Measurements from ENCODE around the gene PEDS1. TPM values are rescaled to one million over a fixed set of nuclear protein-coding genes. Genes with fewer than 3 reads are reported as not detected.
"Not testable (repeated sequence)": the region's sequence is repeated elsewhere in the genome, so short reads cannot be mapped to it uniquely, and the experiment has no call there.

Gene PEDS1
- total RNA-seq, 1 experiment from 2014 or later, result 61.9 TPM

DNA sequence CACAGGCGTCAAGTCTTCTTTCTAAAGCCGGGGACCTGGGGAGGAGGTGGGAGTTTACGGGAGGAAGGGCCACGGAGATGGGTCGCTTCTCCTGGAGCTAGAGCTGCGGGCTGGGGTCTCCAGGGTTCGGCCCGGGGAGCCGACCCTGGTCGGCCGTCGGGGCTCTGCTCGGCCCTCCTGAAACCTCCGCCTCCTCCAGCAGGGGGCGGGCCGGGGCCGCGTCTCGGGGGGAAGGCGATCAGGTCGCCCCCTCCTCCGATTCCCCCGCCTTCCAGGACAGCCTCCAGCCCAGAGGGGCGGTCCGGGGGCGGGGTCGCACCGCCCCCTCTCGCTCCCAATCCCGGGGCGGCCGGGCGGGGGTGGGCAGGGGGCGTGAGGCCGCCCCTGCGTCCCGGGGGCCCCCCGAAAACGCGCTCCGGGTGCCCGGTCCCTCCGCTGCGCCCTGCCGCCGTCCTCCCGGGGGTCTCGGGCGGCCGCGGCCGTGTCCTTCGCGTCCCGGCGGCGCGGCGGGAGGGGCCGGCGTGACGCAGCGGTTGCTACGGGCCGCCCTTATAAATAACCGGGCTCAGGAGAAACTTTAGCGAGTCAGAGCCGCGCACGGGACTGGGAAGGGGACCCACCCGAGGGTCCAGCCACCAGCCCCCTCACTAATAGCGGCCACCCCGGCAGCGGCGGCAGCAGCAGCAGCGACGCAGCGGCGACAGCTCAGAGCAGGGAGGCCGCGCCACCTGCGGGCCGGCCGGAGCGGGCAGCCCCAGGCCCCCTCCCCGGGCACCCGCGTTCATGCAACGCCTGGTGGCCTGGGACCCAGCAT lies 36.9 kb upstream of the PEDS1 start, which contains the start of gene CEBPB:
CEBPB (plus strand) TSS at position 580 of the 814 bp plus-strand sequence; CDS start at position 784, 204 bp downstream.
- peak; percentile 87 for DNase-seq (ENCODE audit: low read depth)

DNA sequence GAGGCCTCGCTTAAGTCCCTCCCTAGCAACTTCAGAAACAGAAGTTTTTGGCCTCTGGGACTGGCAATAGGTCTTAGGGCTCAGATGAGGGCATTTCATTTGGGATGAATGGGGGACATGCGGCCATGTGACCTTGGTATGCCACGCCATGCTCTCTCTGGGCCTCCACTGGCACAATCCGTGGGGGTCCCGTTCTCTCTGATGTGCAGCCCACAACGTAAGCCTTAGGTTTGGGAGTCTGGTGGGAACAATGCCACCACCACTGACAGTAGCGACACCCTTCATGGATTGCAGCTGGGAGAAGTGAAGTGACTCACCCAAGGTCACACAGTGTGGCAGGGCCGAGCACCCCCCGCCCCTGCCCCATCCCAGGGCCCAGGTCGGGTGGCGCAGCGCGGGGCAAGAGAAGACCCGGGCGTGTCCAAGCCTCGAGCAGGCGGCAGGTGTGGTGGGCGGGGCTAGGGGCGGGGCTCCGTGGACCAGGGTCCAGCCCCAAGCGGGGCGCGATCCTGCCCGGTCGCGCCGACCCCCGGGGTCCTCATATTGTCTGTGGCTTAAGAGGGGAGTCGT lies 36.2 kb upstream of the PEDS1 start:
- DNase-seq (ENCODE audit: low read depth), result peak; percentile 48

DNA sequence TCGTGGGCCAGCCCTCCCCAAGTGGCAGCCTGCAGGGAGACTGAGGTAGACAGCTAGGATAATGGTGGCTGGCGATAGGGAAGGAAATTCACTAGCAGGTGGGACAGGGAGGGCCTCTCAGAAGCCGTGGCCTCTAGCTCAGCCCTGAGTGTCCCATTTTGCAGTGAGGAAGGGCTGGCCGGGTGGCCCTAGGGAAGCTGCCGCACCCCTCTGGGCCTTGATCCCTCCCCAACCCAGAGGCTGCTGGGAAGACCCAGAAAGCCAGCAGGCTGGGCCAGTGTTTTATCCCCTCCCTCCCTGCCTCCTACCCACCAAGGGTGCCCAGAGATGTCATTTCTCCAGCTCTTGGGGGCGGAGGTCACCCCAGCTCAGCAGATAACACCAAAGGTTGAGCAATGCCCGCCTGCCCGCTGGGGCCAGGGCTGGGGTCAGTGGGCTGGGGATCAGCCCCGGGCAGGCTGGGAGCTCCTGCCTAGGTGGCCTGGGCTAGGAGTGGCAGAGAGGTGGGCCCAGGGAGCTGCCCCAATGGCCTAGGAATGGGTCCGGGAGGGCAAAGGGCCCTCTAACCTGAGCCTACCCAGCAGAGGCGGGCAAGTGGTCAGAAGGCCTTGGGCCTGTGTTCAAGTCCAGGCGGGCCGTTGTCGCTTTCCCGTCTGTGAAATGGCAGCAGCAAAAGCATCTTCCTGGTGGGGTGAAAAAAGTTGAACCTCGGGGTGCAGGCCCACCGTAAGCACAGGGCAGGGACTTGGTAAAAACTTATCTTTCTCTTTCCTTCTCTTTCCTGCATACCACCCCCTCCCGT lies 35.6 kb upstream of the PEDS1 start:
- DNase-seq (ENCODE audit: low read depth), result no peak

DNA sequence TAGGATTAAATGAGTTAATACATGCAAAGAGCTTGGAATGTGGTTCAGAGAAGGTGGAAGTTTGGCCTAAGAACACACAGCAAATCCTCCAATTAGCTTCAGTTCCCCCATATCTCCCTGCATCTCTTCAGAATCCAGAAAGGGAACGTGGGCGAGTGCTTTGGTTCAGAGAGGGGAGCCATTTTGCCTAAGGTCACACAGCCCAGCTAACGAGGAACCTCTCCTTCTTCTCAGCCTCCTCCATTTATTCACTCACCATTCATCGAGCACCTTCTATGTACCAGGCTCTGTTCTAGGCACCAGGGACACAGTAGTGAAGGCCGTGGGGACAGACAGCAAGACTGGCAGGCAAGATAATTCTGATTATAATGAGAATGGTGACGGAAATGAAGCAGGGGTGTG lies 34.8 kb upstream of the PEDS1 start:
- no peak for DNase-seq (ENCODE audit: low read depth)

DNA sequence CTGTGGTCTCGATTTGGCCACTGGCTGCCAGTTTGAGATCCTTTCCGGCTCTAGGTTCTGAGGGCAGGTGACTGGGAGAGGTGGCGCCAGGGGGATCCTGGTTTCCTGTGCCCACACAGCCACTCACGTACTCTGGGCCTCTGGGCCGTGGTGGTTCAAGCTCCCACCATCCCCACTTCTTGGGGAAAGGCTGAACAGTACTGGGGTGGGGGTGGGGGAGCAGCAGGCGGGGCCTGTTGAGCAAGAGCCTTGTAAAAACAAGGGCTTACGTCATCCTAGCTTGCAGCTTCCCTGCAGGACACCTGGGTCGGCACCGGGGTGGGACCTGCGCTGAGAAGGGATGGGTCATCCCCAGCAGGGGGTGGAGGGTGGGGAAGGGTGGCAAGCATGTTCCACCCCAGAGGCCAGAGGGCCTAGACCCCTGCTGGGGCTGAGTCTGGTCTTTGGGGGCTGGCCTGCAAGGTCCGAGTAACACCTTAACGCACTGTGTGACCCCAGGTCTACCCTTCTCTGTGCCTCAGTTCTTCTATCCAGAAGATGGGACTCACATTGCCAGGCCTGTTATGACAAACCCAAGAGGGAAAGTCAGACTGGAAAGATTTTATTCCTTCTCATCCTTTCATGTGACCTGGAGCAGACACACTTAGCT lies 34.0 kb upstream of the PEDS1 start:
- peak; percentile 67 for DNase-seq (ENCODE audit: low read depth)

DNA sequence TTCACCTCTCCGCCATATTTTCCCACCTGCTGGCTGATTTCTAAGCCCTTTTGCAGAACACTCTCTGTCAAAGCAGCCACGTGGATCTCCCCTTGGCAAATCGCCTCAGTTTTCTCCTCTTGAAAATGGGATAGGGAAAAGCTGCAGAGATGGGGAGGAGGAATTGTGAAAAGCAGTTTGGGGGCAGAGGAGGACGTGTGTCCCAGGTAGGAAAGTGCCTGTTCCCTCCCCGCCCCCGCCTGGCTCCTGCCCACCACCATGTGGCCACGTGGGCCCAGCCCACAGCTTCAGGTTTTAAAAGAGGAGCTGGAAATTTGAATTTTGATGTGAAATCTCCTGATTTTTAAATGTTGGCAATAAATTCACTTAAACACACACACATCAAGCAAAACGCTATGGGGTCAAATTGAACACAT lies 33.5 kb upstream of the PEDS1 start:
- no peak for DNase-seq (ENCODE audit: low read depth)

DNA sequence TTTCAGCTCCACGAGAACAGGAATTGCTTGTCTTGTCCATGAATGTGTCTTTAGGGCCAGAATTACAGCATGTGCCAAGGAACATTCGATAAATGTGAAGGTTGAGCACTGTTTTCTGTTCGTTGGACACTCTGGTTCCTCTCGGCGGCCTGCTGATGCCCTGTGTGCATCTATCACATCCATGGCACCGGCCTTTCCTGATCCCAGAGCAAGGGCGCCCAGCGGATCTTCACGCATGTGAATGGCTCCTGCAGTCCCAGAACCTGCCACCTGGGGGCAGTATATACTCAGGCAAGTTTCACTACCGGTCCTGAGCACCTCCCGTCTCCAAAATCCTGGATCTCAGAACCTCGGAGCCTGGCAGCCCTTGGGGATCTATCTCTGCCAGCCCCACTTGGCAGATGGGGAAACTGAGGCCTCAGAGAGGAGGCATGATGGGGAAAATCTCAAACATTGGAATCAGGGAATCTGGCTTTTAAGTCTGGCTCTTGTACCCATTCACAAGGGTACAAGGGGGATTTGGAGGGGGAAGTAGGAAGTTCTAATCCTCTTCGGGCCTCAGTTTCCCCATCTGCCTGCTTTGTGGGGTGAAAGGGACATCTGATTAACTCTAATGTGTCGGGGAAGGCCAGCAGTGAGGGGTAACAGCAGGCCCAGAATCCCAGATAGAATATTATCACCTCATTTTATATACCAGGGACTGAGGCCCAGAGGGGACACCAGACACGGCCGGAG lies 32.8 kb upstream of the PEDS1 start:
- DNase-seq (ENCODE audit: low read depth), result peak; percentile 86

DNA sequence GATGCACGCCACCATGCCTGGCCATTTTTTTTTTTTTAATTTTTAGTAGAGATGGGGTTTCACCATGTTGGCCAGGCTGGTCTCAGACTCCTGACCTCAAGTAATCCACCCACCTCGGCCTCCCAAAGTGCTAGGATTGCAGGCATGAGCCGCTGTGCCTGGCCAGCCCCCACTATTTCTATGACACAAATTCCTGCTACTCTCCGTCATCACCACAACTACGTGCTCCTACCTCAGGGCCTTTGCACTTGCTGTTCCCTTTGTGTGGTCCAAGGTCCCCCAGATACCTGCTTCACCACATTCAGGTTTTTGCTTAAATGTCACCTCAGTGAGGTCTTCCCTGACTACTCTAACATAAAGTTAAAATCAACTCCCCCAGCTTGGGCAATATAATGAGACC lies 31.9 kb upstream of the PEDS1 start:
- DNase-seq (ENCODE audit: low read depth), result no peak

DNA sequence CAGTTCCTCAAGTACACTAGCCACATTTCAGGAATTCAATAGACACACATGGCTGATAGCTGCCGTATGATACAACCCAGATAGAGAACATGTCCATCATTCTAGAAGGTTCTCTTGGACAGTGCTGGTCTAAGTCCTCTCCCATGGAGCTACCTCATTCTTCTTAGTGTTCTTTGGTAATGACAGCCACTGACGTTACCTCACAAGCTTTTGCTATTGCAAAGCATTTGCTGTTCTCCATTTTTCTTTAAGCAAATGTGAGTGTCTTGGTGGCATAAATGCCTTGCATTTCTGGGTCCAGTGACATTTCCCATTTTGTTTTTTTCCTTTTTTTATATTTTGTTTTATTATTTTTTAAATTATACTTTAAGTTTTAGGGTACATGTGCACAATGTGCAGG lies 28.8 kb upstream of the PEDS1 start:
- DNase-seq (ENCODE audit: low read depth), result no peak

DNA sequence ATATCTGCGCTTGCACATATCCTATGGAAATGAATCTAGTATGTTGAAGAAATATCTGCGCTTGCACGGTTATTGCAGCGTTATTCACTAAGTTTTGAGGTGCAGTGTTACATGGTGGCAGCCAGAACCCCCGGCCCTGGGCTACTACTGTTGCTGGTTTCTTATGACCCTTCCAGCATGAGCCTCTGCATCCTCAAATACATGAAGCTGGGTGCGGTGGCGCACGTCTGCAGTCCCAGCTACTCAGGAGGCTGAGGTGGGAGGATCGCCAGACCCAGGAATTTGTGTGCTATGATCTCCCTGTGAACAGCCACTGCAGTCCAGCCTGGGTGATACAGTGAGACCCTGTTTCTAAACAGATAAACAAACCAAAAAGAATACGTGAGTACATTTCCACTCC lies 27.8 kb upstream of the PEDS1 start:
- DNase-seq (ENCODE audit: low read depth), result no peak

DNA sequence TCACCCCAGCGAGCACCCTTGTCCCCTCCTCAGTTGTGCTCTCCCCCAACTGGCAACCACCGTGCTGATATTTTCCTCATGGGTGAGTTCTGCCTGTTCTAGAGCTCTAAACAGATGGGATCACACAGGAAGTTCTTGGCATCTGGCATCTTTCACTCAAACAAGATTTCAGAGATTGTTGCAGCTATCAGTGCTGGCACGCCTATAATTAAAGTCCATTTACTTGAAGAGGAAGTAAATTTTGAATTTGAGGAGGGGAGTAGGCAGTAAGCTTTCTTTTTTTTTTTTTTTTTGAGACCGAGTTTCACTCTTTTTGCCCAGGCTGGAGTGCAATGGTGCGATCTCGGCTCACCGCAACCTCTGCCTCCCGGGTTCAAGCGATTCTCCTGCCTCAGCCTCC lies 25.1 kb upstream of the PEDS1 start:
- not testable (repeated sequence) for DNase-seq (ENCODE audit: low read depth)

DNA sequence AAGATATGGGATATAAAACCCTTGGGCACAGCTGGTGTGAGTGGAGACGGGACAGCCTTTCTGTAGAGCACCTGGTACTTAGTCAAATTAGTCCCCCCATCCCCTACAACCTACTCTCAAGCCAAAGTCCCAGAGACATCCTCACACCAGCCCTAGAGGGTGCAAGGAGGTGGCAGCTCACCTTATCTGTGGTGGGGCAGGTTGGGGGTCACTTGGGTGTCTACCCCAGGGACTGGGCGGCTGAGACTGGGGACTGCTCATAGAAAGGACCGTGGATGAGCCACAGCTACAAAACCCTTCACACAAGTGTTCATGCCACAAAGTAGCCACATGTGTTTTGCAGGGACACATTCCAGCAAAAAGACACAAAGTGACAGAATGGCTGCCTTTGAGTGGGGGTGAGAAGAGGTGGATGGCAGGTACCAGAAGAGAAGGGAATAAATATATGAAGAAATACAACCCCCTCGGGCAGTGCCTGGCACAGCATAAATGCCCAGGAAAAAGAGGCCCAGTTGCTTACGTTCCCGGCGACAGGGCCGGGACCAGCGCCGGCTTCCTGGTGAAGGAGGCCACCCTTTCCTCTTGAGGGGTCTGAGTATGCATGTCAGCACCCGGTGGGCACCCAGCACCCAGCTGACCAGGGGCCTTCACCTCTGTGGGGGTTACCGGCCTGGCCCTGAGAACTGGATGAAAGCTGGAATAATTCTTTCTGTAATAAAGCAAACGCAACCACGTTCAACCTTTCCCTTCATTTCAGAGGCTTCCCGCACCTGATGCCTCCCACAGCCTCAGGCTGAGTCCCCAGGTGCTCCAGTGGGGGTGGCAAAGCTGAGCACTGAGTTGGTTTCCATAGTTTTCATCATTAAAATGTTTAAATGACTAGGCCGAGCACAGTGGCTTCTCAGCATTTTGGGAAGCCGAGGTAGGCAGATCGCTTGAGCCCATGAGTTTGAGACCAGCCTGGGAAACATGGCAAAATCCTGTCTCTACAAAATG lies 22.7 kb upstream of the PEDS1 start:
- DNase-seq (ENCODE audit: low read depth), result no peak

DNA sequence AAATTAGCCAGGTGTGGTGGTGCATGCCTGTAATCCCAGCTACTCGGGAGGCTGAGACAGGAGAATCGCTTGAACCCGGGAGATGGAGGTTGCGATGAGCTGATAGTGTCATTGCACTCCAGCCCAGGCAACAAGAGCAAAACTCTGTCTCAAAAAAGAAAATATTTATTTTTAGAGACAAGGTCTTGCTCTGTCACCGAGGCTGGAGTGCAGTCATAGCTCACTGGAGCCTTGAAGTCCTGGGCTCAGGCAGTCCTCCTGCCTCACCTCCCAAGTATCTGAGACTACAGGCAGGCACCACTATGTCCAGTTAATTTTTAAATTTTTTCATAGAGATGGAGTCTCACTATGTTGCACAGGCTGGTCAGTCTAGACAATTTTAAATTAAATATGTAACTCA lies 20.9 kb upstream of the PEDS1 start:
- DNase-seq (ENCODE audit: low read depth), result no peak

DNA sequence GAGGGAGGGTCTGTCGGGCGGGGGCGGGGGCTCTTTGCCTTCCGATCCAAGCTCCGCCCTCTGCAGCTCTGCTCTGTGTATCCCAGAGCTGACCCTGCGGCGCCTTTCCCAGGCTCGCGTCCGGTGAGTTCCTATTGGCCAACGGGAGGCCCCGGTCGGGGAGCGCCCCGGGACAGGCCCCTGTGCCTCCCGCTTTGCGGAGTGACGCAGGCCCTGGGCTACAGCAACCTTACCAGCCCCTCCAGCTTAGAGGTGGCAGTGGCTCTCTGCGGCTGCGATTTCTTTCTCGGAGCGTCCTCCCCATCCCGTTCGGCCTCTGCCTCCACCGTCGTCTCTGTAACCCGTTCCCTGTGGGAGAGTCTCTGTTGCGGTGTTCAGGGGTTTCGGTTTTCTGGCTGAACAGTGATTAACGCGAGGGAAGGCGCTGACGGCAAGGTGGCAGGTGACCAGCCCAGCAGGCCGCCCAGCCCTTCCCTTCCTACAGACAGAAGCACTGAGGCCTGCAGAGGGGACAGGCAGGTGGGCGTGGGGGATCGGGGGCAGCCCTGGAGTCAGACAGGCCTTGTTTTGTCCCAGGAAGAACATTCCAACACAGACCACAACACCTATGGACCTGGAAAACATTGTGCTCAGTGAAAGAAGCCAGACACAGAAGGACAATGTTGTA lies 19.0 kb upstream of the PEDS1 start:
- DNase-seq (ENCODE audit: low read depth), result peak; percentile 84

DNA sequence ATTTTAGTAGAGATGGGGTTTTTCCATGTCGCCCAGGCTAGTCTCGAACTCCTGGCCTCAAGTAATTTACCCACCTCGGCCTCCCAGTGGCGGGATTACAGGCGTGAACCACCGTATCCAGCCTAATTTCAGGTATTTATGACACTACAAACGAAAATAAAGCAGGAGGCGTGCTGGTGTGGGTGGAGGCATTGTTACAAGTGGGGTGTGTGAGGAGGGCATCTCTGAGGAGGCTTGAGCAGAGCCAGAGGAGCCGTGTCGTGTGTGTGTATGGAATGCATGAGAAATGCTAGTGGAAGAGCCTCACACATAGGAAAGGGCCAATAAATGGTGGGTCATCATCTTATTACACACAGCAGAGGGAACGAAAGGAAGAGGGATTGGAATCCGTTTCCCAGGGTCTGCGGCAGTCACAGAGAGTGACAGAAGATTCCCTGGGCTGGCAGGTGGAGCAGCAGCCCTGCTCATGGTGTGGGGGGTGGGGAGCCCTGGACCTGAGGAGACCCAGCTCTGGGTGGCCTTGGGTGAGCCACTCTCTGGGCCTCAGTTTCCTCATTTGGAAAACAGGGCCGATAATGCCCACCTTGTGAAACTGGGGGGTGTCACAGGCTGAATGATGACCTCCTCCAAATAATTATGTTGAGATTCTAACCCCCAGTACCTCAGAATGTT lies 17.2 kb upstream of the PEDS1 start:
- no peak for DNase-seq (ENCODE audit: low read depth)

DNA sequence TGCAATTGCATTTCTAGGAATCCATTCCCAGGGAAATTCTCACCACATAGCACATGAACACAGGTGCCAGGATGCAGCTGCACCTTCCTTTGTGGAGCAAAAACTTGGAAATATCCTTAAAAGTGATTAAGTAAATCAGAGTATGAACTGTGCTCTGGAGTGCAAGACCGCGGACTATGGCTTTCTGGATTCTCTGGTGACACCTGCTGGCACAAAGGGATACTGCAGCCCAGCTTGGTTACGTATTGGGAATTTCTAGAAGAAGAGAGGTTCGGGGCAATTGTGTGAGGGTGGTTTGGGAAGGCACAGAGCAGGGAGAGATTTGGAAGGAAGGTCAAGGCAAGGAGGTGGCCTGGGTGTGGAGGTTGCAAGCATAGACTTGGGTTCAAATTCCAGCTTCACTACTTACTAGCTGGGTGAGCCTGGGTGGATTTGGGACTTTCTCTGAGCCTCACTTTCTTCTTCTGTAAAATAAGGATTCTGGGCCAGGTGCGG lies 15.9 kb upstream of the PEDS1 start:
- peak; percentile 82 for DNase-seq (ENCODE audit: low read depth)

DNA sequence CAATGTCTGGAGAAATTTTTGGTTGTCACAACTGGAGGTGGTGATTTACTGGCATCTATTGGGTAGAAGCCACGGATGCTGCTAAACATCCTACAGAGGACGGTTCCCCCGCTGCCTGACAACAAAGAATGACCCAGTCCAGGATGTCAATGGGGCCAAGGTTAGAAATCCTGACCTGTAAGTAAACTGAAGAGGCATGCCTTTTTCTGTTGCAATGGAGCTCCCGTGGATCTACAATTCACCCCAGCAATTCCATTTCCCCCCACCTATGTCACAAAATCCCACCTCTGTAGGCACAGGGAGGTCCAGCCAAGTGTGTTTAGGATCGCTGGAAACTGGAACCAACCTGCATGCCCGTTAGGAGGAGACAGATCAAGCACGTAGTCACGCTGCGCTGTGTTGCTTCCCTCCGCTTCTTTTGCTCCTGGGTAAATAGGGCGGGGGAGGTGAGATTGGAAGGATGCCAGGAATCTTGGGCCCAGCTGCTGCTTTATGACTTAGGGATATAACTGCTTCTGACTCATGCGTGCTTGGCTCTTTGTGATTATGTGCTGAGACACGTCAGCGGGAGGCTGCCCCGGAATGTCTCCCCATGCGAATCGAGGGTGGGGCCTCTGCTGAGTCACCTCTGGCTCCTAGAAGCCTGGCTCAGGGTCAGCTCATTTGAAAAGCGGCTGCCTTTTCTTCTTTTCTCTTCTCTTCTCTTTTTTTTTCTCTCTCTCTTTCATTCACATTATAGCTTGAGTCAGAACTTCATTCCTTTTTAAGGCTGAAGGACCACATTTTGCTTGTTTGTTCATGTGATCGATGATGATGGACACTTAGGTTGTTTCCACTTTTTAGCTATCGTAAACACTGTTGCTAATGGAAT lies 12.4 kb upstream of the PEDS1 start:
- peak; percentile 100 for DNase-seq (ENCODE audit: low read depth)
